ENCODE measurements around the gene SPIN3. TPM values are rescaled to one million over a fixed set of nuclear protein-coding genes. Genes with fewer than 3 reads are reported as not detected.

SPIN3 gene
- total RNA-seq, 1 experiment from 2014 or later, result 13.8 TPM

- H3K9me3 ChIP-seq (ENCODE audit: control insufficient read depth in 1 of 2, insufficient read depth in 1 of 2, low read depth in 1 of 2, low read length in 2 of 2), result no peaks in the 10 kb centered on the region
- intact Hi-C loops (cut with micrococcal nuclease), result no loop called here
- H4K20me1 ChIP-seq (ENCODE audit: insufficient read depth), result no peaks in the 10 kb centered on the region
- no peaks in the 10 kb centered on the region for H3K27me3 ChIP-seq (ENCODE audit: insufficient read depth, low read length)
- H3K4me3 ChIP-seq (replicated peaks in 1 of 2; ENCODE audit: low read depth in 1 of 2, low read length in 2 of 2), result no peak overlapping the region
- H3K79me2 ChIP-seq (ENCODE audit: insufficient read depth, low read length), result no peaks in the 10 kb centered on the region
- H3K27ac ChIP-seq (ENCODE audit: low read depth, low read length), result no peak overlapping the region
- ChIA-PET RAD21 (ENCODE audit: low non-redundant PET in 1 of 2, low total read pairs in 2 of 2, uncharacterized antibody in 2 of 2, unreplicated experiment in 2 of 2) (no interaction called here), POLR2A (no interaction called here), CTCF (no interaction called here)
- H3K36me3 ChIP-seq (ENCODE audit: control insufficient read depth in 1 of 2, insufficient read depth in 2 of 2, low read length in 2 of 2), result no peaks in the 10 kb centered on the region
- H3K4me1 ChIP-seq (ENCODE audit: control insufficient read depth in 1 of 2, insufficient read depth in 2 of 2, low read length in 2 of 2), result peaks cover 15 to 31% of the 10 kb centered on the region in 2 experiments
- TF ChIP-seq CEBPB (IDR thresholded peaks at IDR 0.05; ENCODE audit: low read depth), result no peak
- no peak for TF ChIP-seq REST (IDR thresholded peaks at IDR 0.05; ENCODE audit: low read depth)
- TF ChIP-seq POLR2A (IDR thresholded peaks at IDR 0.05; ENCODE audit: borderline replicate concordance, extremely low read depth, insufficient read depth, insufficient read length), result no peak
- TF ChIP-seq POLR2AphosphoS5 (IDR thresholded peaks at IDR 0.05; ENCODE audit: low read depth, low read length), result no peak
- TF ChIP-seq EGR1 (IDR thresholded peaks at IDR 0.05; ENCODE audit: low read depth), result no peak
- no peak for TF ChIP-seq YY1 (IDR thresholded peaks at IDR 0.05; ENCODE audit: extremely low read depth, insufficient replicate concordance, low read depth, low read length)
- no peak for DNase-seq (ENCODE audit: low read depth, low spot score)
- H3K4me2 ChIP-seq (ENCODE audit: low read length), result no peak overlapping the region
- H3K9me2 ChIP-seq (ENCODE audit: insufficient read depth), result no peaks in the 10 kb centered on the region
- no peak for ATAC-seq
- no peak overlapping the region for H3K9ac ChIP-seq (ENCODE audit: low read length)
- no peak overlapping the region for H2AFZ ChIP-seq (ENCODE audit: low read depth, low read length, poor library complexity, severe bottlenecking)
- BruUV-seq (replicated peaks), result no TSS peak
Measured at GRCh38 chrX:56943264-56943663, 52.1 kb downstream of the SPIN3 start.

Other genes starting within 250 kb of the SPIN3 start
- gene SPIN2B, start 126.0 kb upstream of the SPIN3 start, total RNA-seq (2021; ENCODE audit: unreplicated experiment), result 9.3 TPM
- 0.54 TPM for gene SPIN2A, start 141.9 kb upstream of the SPIN3 start, total RNA-seq (2021; ENCODE audit: unreplicated experiment)